ENCODE results near the gene SCCPDH. TPM values are rescaled to one million over a fixed set of nuclear protein-coding genes. Genes with fewer than 3 reads are reported as not detected.
A peak's percentile ranks its signal among the peaks of the same experiment; 100 is the strongest.

Gene SCCPDH
- total and polyA plus RNA-seq, 2 of the 13 experiments (the other 11 are each of a cell fraction or from before 2014, with no cell fraction given) = 36.7 to 62.3 TPM

DNA sequence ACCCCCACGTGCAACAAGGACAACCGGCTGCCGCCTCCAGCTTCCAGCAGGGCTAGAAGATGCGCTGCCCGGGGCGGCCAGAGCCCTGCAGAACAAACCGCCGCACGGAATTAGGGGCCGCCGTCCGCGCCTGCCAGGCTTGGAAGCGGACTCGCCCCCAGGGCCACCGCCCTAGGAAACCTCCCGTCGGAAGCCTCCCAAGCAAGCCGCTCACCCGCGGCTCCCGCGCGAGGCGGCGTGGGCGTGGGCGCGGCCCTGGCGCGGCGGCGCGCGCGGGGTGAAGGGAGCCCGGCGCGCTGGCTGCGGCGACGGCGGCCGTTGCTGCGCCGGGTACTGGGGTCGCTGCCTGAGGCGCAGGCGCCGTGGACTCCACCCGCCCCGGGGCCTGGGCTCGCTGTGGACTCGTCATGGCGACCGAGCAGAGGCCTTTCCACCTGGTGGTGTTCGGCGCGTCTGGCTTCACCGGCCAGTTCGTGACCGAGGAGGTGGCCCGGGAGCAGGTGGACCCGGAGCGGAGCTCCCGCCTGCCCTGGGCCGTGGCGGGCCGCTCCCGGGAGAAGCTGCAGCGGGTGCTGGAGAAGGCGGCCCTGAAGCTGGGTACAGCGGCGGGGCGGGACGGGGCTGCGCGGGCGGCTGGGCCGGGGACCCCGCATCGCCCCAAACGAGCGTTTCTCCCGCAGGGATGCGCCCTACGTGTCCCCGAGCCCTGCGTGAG is at the start of gene SCCPDH (continued):
- TF ChIP-seq, protein P1, sequence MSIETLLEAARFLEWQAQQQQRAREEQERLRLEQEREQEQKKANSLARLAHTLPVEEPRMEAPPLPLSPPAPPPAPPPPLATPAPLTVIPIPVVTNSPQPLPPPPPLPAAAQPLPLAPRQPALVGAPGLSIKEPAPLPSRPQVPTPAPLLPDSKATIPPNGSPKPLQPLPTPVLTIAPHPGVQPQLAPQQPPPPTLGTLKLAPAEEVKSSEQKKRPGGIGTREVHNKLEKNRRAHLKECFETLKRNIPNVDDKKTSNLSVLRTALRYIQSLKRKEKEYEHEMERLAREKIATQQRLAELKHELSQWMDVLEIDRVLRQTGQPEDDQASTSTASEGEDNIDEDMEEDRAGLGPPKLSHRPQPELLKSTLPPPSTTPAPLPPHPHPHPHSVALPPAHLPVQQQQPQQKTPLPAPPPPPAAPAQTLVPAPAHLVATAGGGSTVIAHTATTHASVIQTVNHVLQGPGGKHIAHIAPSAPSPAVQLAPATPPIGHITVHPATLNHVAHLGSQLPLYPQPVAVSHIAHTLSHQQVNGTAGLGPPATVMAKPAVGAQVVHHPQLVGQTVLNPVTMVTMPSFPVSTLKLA (IDR thresholded peaks at IDR 0.05) = no peak
- TF ChIP-seq ZNF782 (CRISPR knock-in tag; IDR thresholded peaks at IDR 0.05; ENCODE audit: borderline replicate concordance) = no peak; the same call in 1 of the 2 replicates
- peak; percentile 51 for TF ChIP-seq ZNF891 (CRISPR knock-in tag; IDR thresholded peaks at IDR 0.05)
- no peak for TF ChIP-seq U2AF2 (IDR thresholded peaks at IDR 0.05; ENCODE audit: low read depth, low read length)
- no peak for TF ChIP-seq CENPT (CRISPR knock-in tag; IDR thresholded peaks at IDR 0.05; ENCODE audit: low read depth)
- TF ChIP-seq ZBTB8A (CRISPR knock-in tag; IDR thresholded peaks at IDR 0.05; ENCODE audit: borderline replicate concordance, low read depth) = no peak
- no peak for TF ChIP-seq ZBTB21 (CRISPR knock-in tag; IDR thresholded peaks at IDR 0.05)
- no peak for TF ChIP-seq ZNF260 (CRISPR knock-in tag; IDR thresholded peaks at IDR 0.05; ENCODE audit: borderline replicate concordance, low read depth)
- TF ChIP-seq ZNF841 (CRISPR knock-in tag; IDR thresholded peaks at IDR 0.05; ENCODE audit: borderline replicate concordance) = no peak; the same call in 1 of the 2 replicates
- TF ChIP-seq RORA (CRISPR knock-in tag; IDR thresholded peaks at IDR 0.05) = no peak
- no peak for TF ChIP-seq SIX4 (CRISPR knock-in tag; IDR thresholded peaks at IDR 0.05)
- no peak for TF ChIP-seq SOX13 (IDR thresholded peaks at IDR 0.05)
- TF ChIP-seq SOX13 (CRISPR knock-in tag; conservative IDR thresholded peaks at IDR 0.05 in 1 of 2, IDR thresholded peaks at IDR 0.05 in 1 of 2) = no peak
- no peak for TF ChIP-seq TCF7 (IDR thresholded peaks at IDR 0.05; ENCODE audit: low read depth)
- TF ChIP-seq ZBTB4 (CRISPR knock-in tag; IDR thresholded peaks at IDR 0.05; ENCODE audit: borderline replicate concordance) = no peak
- TF ChIP-seq NKX3-1 (CRISPR knock-in tag; IDR thresholded peaks at IDR 0.05) = peak; percentile 51; the same call in 1 of the 2 replicates
- TF ChIP-seq UBTF (CRISPR knock-in tag; IDR thresholded peaks at IDR 0.05) = peak; percentile 94
- no peak for TF ChIP-seq JDP2 (CRISPR knock-in tag; IDR thresholded peaks at IDR 0.05; ENCODE audit: borderline replicate concordance)
- no peak for TF ChIP-seq SETDB1 (CRISPR knock-in tag; IDR thresholded peaks at IDR 0.05; ENCODE audit: borderline replicate concordance)
- no peak for TF ChIP-seq ZKSCAN8 (CRISPR knock-in tag; IDR thresholded peaks at IDR 0.05; ENCODE audit: borderline replicate concordance)
- TF ChIP-seq ZSCAN30 (CRISPR knock-in tag; IDR thresholded peaks at IDR 0.05) = no peak
- no peak for TF ChIP-seq TP53 (CRISPR knock-in tag; conservative IDR thresholded peaks at IDR 0.05)
- TF ChIP-seq MZF1 (CRISPR knock-in tag; IDR thresholded peaks at IDR 0.05; ENCODE audit: borderline replicate concordance) = 0 out of 2 replicates have a peak, but pooled peaks have one; percentile 32

Measured in HepG2 (cell line).